ENCODE results near the gene TMA7B.

TMA7B gene

DNA sequence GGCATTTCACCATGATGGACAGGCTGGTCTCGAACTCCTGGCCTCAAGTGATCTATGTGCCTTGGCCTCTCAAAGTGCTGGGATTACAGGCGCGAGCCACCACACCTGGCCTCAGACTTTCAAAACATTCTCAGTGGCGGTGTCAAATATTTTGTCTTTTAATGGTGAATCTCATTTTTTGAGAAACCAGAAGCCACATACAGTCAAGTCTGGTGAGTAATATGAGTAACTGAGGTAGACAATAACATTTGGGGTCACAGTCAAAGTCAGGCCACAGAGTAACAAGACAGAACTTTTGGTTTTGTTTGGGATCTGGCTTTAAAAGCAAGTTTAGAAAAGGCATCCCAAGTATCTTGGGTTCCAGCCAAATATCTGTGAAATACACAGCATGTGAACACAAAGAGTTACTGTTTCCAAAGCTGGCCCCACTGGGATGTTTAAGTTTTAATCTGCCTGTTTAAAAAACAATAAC lies 5.6 kb upstream of the TMA7B start:
- DNase-seq = no peak

DNA sequence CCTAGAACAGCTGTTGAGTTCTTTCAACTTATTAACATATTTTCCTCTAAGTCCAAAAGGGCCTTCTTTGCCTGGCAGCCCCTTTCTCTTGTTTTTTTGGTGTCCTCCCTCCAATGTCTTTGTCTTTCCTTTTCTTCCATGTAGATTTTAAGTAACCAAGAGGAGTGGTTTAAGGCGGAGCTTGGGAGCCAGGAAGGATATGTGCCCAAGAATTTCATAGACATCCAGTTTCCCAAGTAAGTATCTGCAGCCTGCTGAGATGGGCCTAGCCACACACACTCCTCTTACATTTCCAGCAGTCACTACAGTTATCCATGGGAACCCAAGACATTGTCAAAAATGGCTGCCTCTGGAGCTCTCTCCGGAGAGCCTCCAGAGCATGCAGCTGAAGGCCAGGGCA lies 4.5 kb upstream of the TMA7B start:
- no peak for DNase-seq

DNA sequence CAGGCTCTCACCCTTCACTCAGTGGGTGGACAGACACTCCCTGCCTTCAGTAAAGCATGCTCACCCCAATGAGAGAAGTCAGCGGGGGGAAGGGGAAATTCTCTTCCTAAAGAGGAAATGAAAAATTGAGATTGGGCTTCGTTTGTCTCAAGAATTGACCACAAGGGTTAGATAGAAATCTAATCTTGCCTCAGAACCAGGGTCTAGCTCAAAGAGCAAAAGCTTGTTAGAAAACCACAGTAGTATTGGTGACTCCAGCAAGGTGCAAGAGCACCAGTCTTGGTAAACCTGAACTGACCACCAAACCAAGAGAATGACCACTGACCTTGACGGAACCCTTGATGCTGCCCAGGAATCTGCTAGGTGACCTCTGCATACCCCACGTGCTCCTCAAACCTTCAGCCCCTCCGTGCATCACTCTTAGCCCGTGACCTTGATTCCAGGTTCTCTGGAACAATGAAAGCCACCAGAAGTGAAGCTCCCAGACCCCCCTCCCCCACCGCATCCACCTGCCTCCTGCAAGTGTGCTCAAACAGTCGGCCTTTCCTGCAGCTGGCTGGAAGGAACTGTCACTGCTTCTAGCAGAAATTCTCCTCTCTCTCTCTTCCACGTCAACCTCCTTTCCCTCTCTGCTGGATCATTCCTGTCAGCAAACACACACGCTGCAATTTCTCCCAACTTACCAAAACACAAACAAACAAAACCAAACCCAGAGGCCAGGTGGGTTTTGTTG lies 3.1 kb upstream of the TMA7B start:
- DNase-seq = no peak

DNA sequence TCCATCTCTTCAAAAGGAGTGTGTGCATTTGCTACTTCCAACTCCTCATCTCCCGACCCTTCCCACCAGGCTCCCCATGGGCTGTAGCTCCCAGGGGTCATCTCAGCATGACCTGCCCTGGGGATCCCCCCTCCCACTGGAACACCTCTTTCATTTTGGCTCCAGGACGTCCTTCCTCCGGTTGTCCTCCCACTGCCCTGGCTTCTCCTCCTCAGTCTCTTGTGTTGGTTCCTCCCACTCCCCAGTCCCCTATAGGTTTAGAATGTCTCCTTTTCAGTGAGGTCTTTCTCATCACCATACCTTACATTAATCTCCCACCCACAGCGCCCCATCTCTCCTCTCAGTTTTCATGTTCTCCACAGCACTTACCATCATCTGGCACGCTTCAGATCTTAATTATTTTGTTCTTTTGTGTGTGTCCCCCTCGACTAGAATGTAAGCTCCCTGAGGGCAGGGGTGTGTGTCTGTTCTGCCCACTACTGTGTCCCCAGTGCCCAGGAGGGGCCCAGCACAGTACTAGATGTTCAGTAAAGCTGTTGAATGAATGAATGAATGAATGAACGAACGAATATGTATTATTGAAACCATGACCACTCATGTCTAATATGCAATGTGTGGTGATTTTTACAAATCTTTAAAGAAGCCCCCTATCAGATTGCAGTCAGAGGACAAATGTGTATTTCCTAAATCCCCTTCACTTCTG lies 2.0 kb upstream of the TMA7B start:
- no peak for DNase-seq

DNA sequence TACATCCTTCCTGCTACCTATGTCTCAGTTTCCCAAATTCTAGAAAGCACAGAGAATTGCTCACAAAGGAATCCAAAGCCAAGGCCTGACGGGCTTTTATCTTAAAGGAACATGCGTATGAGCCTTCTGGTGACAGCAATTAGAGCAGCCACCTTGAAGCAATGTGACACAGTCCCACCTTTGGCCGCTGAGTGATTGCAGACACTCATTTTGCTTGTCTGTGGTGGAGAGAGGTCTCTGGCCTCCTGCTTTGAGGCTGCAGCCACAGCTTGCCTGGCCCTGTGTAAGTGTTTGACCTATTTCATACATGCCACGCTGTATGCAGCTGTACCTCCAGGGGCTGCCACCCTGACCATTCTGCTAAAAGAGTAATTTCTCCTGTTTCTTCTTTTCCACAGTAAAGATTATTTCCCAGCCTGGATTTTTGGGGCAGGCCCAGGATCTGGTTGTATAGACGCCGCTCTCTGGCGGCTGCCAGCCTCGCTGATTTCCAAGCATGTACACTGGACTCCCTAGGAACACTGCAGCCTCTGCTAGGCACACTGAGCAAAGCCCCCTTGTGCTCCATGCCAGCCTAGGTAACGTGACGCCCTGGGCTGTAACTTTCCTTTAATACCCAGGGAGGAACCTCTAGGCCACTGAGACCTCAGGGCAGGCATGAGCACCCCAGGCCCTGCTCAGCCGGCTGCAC lies 1.1 kb upstream of the TMA7B start:
- no peak for DNase-seq

DNA sequence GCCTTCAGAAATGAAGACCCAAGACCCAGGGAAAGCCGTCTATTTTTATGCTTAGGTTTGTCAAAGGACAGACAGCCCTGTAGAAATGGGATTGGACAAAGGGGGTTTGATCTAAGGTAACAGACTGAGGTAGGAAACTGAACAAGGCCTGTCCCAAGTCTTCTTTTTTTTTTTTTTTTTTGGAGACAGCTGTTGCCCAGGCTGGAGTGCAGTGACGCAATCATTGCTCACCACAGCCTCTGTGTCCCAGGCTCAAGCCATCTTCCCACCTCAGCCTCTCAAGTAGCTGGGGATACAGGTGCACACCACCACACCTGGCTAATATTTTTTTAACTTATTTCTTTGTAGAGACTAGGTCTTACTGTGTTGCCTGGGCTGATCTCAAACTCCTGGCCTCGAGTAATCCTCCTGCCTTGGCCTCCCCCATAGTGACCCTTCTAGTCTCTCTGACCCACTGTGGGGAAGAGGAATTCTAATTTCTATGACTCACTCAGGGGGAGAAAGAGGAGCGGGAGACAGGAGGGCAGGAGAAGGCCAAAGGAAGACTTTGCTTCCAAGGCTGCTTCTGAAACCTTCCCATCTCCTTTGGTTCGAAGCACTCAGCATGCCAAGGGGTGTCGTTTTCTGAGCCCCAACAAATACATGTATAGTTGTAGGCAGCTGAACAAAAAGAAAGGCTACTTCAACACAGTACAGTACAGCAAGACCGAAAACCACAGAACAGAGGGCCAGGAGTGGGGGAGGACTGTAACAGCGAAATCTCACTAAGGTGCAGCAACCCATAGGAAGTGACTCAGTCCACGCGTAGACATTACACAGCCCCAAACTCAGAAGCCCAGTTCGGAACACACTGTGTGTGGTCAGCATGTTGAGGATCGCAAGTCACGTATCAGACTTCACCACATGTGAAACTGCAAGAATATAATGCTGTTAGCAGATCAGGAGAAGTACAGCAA lies 872 bp downstream of the TMA7B start:
- peak; percentile 76 for DNase-seq

DNA sequence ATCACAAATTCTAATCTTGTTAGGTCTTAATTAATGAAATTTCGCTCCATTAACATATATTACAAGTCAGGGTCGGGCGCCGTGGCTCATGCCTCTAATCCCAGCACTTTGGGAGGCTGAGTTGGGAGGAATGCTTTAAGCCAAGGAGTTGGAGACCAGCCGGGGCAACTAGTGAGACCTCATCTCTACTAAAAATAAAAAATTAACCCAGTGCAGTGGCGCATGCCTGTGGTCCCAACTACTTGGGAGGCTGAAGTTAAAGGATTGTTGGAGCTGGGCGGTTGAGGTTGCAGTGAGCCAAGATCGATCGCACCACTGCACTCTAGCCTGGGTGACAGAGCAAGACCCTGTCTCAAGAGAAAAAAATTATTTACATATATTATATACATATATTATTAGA lies 1.9 kb downstream of the TMA7B start:
- no peak for DNase-seq

DNA sequence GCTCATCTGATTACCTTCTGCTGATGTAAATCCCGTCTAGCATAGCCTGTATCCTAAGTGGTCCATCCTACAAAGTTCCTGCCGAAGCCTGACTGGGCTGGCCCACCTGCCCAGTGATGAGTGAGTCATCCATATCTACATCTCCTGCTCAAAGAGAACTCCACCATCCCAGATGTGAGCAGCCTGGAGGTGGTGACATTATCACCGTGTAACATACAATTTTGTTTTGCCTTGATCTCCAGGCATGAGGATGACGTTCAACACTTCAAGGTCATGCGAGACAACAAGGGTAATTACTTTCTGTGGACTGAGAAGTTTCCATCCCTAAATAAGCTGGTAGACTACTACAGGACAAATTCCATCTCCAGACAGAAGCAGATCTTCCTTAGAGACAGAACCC lies 5.6 kb downstream of the TMA7B start:
- no peak for DNase-seq

DNA sequence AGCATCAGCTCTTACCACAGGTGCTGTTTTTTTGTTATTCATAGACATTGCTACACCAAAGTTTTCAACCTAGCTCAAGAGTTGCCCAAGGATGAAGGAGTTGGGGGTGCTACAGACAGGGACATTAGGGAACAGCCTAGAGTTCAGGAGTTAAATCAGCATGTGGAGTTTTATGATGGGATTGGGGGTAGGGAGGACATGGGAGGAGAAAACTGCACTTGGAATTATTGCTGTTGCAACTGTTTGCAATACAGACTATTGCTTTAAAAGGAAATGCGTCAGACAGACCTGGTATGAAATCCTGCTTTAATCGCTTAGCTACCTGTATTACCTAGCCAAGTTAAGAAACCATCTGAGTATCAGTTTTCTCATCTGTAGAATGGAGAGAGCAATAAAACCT lies 6.3 kb downstream of the TMA7B start:
- no peak for DNase-seq

DNA sequence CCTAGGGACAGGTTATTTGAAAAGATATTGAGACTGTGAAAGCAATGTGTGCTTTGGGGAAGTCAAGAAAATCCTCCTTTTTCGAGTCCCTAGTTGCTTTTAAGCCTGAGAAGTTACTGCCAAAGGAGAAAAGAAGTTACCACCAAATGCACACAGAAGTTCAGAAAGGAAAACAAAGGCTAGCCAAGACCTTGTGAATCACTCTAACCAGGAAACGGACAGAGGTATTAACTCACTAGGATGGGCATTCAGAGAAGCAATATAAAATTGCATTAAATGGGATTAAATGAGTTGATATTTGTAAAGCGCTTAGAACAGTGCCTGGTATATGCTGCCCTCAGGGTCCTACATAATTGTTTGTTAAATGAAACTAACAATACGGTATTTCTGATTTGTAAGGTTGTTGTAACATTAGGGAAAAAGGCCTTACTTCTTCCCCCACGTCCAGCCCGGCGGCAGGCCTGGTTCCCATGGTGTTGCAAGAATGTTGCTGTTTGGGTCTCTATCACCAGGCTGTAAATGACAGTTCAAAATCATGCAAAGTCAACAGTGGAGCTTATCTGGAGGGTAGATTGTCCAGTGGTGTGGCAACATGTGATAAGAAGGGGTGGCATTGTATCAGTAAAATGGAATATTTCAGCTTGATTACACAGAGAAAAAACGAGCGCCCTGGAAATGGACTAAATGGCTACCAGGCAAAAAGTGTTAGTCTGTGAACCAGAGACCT lies 7.1 kb downstream of the TMA7B start:
- DNase-seq = no peak

DNA sequence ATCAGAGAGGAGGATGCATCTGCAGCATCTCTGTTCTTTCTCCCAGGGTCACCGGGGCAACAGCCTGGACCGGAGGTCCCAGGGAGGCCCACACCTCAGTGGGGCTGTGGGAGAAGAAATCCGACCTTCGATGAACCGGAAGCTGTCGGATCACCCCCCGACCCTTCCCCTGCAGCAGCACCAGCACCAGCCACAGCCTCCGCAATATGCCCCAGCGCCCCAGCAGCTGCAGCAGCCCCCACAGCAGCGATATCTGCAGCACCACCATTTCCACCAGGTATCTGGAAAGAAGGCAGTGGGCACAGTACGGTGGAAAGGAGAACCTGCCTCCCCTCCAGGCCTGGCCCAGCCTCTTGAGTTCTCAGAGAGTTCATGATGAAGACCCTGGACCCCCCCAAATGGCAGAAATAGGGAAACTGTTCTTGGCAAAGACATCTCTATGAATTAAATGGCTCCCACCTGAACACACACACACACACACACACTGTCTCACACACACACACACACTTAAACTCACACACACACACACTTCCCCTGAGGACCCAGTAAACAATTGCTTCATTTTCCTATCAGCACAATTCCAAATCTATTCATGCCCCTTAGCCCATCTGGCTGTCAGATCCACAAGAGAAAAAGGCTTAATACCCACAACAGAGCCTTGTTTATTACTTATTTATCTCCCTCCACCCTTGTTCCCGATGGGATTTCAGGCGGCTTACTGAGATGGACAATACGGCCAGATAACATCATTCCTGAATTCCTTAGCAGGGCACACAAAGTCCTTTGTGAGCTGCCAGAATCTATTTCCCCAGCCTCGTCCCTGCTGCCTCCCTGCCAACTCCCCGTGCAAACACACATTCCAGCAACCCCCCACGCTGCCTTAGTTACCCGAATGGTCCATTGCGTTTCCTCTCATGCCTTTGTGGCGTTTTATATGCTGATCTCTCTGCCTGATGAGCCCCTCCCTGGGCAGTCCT lies 8.1 kb downstream of the TMA7B start:
- DNase-seq = no peak

DNA sequence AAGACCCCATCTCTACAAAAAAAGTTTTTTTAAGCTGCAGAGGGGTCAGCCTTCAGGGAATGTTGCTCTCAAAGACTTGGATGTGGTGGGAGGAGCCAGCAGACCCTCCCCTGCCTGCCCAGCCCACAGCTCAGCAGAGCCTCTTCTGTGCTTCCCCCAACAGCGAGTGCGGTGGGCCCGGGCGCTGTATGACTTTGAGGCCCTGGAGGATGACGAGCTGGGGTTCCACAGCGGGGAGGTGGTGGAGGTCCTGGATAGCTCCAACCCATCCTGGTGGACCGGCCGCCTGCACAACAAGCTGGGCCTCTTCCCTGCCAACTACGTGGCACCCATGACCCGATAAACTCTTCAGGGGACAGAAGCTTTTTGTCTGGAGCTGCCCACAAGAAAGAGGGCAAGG lies 10.5 kb downstream of the TMA7B start:
- DNase-seq = no peak

DNA sequence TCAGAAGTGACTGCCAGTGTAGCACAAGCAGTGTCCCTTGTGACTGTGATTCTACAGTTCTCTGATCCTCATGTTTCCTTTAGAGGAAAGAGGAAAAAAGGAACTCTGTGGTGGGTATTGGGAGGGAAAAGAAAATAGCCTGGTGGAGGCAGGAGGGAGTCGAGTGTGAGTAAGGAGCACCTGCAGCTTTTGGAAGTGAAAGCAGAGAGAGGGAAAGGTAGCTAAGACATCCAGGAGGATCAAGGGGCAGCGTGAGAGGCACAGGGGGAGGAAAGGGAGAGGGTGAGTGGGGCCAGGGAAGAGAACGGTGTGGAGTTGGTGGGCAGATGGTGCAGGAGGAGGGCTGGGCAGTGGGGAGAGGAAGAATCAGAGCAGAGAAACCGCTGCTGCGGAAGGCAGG lies 12.4 kb downstream of the TMA7B start:
- no peak for DNase-seq

DNA sequence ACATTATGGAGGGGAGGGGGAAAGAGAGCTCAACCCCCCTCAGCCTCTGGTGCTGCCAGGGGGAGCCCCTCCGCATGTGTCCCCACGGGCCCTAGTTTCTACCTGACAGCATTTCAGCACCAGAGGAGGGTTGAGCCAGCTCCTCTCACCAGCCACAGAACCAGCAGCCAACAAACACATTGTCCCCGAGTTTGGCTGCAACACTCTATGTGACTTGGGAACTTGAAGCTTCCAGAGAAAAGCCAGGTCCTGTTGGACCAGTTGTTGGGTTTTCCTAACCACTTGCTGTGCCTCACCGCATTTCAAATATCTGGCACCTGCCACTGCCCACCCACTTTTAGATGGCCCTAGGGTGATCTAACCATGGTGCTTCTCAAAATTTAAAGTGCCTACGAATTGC lies 13.5 kb downstream of the TMA7B start:
- no peak for DNase-seq

DNA sequence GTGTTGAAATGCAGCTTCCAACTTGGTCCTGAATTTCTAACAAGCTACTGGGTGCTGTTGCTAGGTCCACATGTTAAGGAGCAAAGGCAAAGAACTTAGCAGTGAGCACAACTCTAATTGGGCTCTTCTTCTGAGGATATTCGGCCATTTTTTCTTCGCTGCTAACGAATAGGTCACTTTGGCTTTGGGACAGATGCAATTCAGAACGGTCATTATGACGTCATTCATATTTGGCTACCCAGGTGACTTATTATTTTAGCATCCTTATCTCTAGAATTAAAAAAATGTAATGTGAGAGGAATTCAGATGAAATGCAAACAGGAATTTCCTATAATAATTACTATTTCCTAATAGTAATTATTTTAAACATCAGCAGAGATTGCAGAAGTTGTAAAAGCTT lies 13.9 kb downstream of the TMA7B start:
- no peak for DNase-seq

DNA sequence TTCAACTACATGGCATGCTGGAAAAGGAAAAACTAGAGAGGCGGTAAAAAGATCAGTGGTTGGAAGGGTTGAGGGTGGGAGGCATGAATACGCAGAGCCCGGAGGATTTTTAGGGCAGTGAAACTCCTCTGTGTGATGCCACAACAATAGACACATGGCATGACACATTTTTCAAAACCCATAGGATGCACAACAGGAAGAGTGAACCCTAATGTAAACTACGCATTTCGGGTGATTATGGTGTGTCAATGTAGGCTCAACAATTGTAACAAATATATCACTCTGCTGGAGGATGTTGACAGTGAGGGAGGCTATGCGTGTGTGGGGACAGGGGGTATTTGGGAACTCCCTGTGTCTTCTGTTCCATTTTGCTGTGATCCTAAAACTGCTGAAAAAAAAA lies 18.9 kb downstream of the TMA7B start:
- DNase-seq = no peak

DNA sequence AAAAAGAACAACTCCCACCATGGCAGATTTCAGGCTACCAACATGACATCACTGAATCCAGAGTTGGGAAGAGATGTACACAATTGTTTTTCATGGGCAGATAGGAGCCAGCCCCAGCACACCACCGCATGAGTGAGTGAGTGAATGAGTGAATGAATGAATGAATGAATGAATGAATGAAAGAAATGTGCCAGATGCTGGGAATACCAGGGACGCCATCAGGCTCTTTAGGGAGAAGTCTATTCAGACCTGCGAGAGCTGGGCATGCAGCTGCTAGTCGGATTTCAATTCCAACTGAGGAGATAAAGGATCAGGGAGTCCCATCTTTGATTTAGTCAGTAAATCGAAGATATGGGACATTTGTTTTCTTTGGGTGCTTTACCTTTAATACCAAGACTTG lies 19.3 kb downstream of the TMA7B start:
- no peak for DNase-seq

DNA sequence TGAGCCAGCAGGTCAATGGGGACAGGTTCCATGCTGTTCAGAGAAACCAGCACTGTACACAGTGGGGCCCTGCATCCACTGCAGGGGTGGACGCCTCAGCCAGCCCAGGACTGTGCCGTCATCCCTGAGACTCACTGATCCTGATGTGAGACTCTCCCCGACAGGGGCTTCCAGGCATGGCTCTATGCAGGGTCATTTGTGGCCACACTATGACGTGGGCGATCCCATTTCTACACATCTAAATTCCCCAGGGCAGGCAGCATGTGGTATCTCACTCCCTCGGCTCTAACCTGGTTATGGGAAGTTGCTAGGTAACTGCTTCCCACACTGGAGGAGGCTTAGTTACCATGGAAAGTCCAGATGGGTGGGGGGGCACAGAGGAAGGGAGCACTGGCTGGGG lies 20.4 kb downstream of the TMA7B start:
- no peak for DNase-seq

DNA sequence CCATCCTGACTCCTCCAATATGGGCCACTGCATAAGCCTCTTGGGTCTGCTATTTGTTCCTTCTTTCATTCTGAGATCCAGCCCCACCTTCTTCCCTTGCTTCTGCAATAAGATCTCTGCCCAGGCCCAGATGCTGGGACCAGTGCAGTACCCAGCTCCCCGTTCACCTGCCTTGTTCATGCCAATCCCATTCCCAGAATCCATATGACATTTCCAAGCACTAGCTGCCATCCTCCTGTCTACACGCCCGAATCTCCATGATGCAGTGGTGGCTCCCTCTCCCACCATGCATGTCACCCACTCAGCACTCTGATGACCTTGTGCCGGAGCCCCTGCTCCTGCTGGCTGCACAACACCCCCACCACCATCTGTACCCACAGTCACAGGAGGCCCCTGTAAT lies 23.1 kb downstream of the TMA7B start:
- DNase-seq = no peak

DNA sequence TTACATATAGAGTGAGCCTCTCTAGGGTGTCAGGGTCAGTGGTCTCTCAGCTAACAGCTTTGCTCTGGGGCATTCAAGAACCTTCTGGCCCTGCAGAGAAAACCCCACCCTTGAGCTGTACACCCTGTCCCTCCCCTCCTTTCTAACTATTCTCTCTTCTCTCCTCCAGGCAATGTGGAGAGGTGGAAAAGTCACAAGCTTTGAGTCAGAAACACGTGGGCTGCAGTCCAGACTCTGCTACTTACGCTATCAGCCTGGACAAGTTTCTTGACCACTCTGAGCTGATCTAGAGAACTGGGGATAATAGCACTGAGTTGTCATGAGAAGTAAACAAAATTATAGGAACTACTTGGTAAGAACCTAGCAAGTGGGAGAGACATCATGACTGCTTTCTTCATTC lies 23.8 kb downstream of the TMA7B start:
- no peak for DNase-seq

DNA sequence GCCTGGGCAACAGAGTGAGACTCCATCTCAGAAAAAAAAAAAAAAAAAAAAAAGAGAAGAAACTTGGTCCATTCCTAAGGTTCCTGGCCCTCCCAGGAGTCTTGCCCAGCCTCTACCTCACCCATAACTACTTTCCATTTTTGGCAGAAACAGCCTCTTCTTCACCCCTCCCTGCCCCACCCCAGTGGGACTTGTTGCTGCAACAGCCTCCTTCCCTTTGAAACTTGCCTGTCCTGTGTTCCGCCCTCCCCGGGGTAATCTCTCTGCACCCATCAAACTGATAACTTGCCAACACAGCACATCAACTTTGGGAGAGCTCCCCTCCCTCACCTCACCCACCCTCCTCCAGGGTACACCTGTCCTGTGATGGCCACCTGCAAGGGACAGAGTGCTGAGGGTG lies 24.5 kb downstream of the TMA7B start:
- DNase-seq = no peak

All from CD4-positive, alpha-beta T cell treated with Interleukin-12 subunit alpha and Interleukin-12 subunit beta, for 1 hour (primary cell).